HG03575 (cell line): ENCODE measurements around the gene OPRL1.
"Not testable (repeated sequence)": the region's sequence is repeated elsewhere in the genome, so short reads cannot be mapped to it uniquely, and the experiment has no call there.

Experiments used
- ATAC-seq: cut with Tn5 transposase; IDR thresholded peaks from one replicate; pipeline ENCODE4 v1.9.1; 2021; ENCODE audit not compliant: unreplicated experiment, insufficient number of reproducible peaks, low FRiP score; ENCODE audit errors: extremely low read depth

OPRL1 gene

DNA sequence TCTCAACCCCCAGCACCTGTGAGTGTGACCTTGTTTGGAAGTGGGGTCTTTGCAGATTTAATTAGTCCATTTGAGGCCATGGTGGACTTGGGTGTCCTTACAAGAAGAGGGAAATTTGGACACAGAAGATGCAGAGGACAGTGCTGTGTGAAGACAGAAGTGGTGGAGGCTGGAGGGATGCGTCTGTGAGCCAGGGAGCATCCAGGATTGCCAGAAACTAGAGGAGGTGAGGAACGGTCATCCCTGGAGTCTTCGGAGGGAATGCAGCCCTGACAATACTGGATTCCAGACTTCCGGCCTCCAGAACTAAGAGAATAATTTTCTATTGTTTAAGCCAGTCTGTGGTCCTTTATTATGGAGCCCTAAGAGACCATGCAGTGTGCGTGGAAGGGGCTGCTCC is 50.4 kb downstream of the OPRL1 start:
- ATAC-seq = no peak

DNA sequence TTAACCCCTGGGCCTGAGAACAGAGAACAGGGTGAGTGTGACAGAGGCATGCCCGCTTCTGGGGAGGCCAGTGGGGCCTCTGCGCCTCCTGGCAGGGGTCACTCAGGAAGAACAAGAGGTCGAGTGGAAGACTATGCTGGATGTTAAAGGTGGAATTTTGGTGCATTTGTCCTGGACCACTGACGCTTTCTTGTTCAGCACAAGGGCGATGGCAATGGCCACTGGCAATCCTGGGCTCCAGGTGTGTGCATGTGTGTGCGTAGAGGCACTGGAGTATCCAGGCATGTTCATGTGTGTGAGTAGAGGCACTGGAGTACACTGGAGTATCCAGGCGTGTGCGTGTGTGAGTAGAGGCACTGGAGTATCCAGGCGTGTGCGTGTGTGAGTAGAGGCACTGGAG is 51.0 kb downstream of the OPRL1 start:
- ATAC-seq = no peak

GRCh38 chr20:64131406-64131805 is 51.5 kb downstream of the OPRL1 start:
- ATAC-seq = no peak

- ATAC-seq = no peak
These were observed 54.1 kb downstream of the OPRL1 start for GRCh38 chr20:64133951-64134407.

- ATAC-seq = not testable (repeated sequence)
These were observed 54.9 kb downstream of the OPRL1 start for GRCh38 chr20:64134744-64135143.

DNA sequence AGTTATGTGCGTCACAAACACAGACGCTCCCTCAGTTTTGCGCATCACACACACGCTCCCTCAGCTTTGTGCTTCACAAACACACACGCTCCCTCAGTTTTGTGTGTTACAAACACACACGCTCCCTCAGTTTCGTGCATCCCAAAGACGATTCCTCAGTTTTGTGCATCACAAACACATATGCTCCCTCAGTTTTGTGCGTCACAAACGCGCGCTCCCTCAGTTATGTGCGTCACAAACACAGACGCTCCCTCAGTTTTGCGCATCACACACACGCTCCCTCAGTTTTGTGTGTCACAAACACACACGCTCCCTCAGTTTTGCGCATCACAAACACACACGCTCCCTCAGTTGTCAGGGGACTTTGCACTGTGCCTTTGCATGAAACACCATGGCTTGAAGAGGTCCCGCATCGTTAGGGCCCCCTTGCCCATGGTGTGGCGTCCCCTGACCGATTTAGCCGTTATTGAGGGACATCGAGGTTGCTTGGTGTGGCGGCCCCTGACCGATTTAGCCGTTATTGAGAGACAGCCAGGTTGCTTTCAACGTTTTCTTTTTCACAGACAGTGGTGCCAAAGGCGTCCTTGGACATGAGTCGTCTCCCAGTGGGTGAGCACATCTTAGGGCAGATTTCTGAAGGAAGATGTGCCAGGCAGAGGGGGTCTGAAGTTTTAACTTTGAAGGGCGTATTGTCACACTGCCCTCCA is 56.3 kb downstream of the OPRL1 start:
- no peak for ATAC-seq

DNA sequence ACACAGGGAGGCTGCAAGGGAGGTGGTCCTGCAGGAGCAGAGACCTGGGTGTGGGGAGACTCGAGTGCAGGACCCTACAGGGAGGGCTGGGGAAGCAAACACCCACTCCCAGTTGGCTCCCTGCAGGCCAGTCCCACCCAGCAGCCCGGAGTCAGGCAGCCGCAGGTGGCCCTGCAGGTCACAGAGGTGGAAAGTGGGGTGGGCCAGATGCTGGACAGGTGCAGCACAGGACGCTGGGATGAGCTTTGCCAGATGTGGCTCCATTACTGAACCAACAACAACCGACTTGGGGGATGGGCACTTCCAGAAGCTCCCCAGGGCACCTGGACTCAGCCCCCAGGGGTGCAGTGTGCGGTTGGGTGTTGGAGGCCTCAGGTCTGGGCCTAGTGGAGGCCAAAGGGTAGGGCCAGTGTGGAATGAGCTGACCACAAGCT is 57.7 kb downstream of the OPRL1 start:
- ATAC-seq = no peak

GRCh38 chr20:64138276-64138815 is 58.5 kb downstream of the OPRL1 start:
- no peak for ATAC-seq

DNA sequence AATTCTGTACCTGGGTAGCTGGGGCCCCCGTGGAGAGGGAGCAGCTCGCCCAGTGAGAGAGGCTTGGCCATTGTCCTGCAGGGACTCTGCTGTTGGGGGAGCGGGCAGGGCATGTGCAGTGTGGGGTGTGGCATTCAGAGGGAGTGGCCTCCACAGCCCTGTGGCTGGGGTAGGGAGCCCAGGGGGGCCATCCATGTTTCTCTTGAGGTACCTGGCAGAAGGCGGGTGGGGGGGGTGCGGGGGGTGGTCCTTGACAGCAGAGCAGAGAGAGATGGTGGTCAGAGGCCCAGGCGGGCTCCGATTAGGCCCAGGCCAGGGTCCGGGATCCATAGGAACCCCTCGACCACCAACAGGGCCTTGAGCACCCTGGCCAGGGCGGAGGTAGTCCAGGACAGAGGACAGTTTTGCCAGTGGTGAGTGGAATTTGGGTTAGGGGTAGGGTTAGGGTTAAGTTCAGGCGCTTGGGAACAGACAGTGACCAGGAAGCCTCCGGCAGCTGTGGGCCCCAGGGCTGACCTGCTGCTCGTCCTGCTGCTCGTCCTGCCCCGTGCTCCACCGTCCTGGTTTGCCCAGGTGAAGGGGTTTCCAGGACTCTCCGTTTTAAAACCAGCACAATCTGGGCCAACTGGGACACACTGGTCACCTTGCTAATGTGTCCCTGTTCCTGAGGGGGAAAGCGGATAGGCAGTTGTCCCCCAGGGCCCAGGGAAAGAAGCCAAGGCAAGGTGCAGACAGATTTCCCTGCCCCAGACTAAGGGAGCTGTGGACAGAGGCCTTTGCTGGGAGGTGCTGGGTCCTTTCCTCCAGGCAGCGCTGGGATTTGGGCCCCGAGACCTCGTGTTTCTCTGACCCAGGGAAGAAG is 59.5 kb downstream of the OPRL1 start:
- no peak for ATAC-seq

DNA sequence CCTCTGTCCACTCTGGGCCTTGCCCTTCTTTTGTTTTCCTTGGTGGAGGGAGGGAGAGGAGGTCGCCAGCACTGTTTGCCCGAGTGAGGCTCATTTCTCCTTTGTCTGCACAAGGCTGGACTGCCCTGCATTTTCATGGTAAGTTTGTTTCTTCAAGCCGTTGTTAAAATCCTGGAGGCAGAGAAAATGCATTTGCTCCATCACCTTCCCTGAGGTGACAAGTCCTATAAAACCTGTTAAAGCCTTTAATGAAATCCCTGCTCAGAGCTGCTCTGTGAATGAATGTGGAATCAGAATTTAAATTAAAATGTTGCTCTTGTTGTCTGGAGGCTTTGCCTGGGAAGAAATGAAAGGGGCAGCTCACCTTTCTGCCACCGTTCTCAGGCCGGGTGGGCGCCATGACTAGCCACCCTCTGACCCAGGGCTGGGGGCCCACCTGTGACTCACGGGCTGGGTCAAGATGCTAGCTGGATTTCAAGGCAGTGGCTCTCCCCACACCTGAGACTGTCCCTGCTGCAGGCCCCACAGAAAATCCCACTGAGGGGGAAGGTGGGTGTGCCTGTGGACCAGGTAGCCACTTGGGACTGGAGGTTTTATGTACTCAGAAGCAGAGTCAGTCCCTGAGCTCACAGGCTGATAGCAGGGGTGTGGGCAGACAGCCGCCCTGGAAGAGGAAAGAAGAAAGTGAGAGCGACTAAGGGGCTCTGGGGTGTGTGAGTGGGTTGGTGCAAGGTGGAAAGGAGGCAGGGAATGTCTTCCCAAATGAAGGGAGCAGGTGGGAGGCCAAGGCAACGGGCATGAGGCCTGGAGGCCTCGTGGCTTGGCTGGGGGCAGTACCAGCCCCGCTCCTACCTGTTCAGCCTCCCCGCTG is 60.4 kb downstream of the OPRL1 start:
- ATAC-seq = no peak

DNA sequence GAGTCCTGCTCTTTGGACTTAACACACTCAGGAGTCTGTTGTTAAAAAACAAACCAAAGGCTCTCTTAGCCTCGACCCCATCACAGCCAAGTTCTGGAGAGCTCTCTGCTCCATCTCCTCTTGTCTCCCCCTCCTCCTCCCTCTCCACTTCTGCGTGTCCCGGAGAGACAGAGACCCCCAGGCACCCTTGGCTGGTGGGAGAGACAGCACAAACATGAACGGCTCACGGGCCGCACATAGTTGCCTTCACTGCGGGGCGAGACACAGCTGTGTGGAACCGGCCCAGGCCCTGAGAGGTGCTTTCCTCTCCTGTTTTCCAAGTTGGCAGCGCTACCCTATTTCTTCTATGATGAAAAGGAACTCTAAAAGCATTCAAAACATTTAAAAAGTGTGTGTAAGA is 61.1 kb downstream of the OPRL1 start:
- no peak for ATAC-seq

DNA sequence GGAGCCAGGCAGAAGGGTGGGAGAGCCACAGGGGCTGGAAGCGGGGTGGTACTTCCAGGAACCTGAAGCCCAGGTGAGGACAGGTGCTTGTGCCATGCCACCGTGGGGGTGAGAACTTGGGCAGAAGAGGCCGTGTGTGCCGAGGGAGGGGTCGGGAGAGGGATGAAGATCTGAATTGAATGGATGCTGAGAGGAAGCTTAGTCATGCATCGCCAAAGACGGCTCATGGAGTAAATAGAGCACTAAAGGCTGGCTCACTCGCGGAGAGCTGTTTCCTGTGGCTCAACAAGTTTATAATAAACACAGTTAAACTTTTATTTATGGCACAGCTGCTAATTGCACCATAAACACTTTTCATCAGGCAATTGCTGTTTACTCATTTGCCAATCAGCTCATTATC is 62.7 kb downstream of the OPRL1 start:
- no peak for ATAC-seq

- ATAC-seq = no peak
These were observed 63.3 kb downstream of the OPRL1 start for GRCh38 chr20:64143018-64143801.

DNA sequence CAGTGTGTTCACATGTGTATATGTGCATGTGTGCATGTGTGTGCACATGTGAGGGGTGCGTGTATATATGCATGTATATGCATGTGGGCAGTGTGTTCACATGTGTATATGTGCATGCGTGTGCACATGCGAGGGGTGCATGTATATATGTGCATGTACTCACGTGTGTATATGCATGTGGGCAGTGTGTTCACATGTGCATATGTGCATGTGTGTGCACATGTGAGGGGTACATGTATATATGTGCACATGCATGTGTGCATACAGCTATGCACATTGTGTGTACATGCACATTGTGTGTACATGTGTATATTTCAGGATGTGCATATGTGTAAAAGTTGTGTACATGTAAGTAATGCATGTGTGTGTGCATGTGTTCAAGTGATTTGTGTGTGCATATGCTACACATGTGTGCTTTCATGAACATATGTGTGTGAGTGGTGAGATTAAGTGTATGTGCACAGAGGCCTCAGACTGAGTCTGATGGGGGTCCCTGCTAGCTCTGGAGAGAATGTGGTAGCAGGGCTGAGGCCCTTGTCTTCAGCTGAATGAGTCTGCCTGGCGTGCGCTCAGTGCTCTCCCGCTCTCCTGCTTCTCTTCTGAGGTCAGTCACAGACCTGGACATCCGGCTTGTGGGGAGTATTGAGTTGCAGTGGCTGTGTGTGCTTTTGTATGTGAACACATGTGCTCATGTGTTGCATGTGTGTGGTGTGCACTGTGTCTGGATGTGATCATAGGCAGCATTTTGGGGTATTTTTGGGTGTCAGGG is 64.4 kb downstream of the OPRL1 start:
- no peak for ATAC-seq

DNA sequence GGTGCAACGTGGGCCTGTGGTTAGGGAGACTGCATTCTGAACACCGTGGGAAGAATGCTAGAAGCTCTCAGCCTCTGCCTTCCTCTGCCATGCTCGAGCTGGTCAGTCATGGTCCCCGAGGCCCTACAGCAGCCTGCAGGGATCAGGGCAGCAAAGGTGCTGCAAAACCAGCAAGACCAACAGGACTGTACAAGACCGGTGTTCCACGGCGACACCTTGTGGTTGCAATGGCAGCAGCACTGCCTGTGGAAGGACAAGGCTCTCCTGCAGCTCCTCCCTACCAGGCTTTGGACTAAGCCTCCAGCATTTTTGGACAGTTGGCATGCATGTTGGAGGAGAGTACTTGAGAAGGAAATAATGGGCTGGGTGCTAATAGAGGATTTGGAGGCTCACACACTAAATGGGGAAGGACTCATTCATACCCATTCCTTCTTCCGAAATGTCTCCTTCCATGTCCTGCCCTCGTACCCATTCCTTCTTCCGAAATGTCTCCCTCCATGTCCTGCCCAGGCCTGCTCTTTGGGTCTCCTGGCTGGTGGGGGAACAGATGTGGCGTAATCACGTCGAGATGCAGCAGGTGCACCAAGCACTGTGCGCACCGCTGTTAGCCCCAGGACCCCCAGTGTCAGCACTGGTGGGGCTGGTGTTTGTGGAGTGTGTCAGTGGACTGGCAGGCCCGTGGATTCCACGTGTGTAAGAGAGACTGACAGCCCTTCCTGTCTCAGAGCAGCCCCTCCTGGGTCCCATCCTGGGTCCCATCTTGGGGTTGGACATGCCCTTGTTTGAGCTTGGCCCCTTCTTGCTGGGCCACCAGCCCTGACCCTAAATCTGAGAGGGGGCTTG is 65.8 kb downstream of the OPRL1 start:
- no peak for ATAC-seq

GRCh38 chr20:64146301-64146935 is 66.5 kb downstream of the OPRL1 start:
- no peak for ATAC-seq
